HFF-Myc (cell line): Measurements from ENCODE around the gene SPRED2.

ENCODE experiments used
- DNase-seq: peaks from one replicate; pipeline ENCODE4 v3.0.0-alpha.2; 2011; ENCODE audit warnings: low read depth; ENCODE audit errors: extremely low read depth
- H3K4me3 ChIP-seq: replicated peaks from 2 replicates; pipeline ENCODE4 v1.5.1; 2011; ENCODE audit warnings: low read depth, mild to moderate bottlenecking, control low read depth, low read length
- CTCF ChIP-seq: IDR thresholded peaks from 2 replicates; pipeline ENCODE4 v1.5.1; 2012; ENCODE audit warnings: mild to moderate bottlenecking, low read depth, low read length, control low read depth; ENCODE audit errors: missing control alignments

Gene SPRED2

DNA sequence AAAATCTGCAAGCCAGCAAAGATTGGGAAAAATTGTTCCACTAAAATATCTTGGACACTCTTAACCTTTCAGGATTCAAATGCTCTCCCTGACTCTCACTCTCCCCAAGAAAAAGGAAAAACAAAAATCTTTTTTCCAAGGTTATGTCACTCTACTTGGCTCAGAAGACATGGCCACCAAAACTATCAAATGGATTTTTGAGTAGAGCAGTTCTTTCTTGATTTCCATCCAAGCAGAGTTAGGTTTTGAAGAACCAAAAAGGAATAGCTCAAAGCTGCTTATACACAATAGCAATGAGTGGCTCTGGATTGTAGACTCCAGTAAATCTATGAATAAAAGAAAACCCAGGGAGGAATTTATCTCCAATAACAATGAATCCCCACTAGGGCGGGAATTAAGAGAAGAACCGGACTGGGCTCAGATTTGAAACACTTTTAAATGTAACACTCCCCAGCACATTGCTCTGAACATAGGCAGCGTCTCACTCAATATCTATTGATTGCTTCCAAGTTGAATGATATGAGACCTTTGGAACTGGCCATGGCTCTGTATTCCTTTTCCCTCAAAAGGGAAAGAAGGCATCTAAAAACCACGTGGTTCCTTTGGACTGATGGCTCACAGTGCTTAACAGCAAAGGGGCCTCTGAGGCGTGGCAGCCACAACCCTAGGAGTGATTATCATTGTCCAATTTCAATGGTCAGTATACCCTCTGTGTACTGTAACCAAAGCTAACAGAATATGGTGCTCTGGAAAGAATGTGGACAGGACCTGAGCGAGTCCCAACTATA, 68.3 kb downstream of the SPRED2 start:
- no peak for DNase-seq
- TF ChIP-seq CTCF = no peak
- no peak overlapping the region for H3K4me3 ChIP-seq

DNA sequence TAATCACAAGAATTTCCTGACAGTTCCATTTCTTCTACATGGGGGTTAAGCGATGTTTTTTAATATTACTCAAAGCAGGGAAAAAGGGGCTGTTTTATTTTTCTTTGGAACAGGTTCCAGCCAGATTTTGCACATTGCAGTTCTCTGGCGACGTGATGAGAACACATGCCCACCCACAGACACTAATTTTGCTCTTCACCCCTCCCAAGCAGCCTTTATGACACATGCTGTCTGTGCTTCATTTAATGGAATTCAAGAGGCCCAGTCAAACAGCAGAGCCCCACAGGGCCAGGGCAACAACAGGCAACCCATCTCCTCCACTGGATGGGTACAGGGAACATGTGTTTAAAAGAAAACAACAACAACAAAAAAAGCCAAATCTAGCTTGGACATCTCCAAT, 70.8 kb downstream of the SPRED2 start:
- DNase-seq = no peak
- no peak for TF ChIP-seq CTCF
- no peak overlapping the region for H3K4me3 ChIP-seq

DNA sequence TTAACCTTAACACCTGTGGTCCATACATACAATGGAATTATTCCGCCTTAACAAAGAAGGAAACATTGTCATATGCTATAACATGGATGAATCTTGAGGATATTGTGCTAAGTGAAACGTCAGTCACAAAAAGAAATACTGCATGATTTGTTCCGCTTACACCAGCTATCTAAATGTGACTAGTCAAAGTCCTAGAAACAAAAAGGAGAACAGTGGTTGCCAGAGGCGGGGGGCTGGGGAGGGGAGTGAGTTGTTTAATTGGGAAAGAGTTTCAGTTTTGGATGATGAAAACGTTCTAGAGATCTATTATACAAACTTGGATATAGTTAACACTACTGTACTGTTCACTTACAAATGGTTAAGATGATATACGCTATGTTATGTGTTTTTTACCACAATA, 72.0 kb downstream of the SPRED2 start:
- no peak overlapping the region for H3K4me3 ChIP-seq
- TF ChIP-seq CTCF = no peak
- DNase-seq = no peak

DNA sequence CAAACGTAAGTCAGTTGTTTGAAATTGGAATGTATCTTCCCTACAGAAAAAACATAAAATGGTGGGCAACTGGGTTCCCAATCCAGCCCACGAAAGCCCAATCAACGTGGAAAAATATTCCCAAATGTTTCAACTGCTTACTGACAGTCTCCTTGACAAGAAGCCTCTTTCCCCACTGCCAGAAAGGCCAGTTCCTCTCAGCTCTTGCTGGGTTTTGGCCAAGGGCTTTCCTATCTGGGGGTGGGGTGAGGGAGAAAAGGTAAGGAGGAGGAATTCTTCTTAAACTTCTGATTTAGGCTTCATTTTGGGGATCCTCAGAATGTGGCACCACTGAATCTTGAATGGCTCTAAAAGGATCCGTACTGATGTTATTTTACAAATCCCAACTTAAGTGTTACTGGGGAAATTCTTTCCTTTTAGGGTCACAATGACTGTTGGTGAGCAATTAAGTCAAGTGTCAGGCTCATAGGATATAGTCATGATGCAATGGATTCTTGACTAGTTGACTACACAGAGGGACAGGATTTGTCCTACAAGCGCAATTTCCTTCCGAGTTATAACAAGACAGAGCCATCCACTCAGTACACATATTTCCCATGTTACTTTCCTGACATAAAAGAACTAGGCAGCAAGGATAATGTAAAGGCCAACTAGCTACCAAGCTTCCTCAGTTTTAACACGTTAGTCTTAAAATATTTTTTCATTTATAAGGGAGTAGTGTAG, 73.6 kb downstream of the SPRED2 start:
- TF ChIP-seq CTCF = no peak
- no peak for DNase-seq
- H3K4me3 ChIP-seq = no peak overlapping the region

DNA sequence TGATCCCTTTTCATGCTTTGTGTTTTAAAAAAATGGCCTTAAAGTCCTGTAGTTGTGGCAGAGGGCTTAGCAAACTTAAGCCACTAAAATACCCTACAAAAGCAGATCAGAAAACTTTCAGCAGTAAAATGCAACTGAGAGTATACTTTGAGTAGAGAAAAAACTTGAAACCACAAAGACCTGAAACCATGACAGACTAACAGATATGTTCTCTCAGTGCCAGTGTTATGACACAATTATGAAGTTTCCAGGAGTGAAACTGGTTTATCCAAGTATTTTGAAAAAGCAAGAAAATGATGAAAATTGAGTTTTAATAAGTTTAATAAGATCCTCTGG, 74.5 kb downstream of the SPRED2 start:
- no peak overlapping the region for H3K4me3 ChIP-seq
- DNase-seq = no peak

DNA sequence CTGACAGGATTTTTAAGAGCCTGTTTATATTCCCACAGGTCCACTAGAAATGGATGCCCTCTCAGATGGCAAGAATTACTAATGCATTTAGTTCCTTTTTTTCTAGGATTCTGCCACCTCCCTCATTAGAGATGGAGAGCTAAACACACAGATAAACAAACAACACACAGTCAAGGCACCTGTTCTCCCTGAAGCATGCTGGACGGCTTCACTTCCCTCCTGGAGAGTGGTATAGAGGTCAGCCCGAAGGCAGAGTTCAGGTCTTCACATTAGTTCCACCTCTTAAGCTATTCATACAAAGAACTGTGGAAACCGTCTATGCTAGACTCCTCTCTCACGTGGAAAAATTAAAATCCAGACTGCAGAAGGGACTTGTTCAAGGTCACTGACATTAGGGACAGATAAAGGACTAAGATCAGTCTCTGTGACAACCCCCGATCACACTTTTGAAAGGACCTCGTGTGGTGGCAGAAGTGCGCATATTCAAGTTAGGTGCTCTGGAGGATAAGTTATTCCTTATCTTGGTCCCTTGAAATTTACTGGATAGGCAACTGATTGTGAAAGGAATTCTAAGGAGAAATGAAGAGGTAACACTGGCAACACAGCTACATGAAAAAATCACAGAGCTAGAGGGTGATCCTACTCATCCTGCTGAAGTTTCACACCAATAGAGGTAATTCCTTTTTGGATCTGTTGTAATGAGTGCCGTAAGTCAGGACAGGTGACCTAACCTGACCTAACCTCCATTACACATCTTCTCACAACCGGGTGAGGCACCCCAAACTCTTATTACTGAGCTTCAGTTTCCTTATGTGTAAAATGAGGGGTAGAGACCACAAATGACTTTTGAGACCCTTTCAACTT, 75.1 kb downstream of the SPRED2 start:
- no peak for DNase-seq
- TF ChIP-seq CTCF = no peak
- no peak overlapping the region for H3K4me3 ChIP-seq

More for the DNA sequence above, 74.5 kb downstream of the SPRED2 start:
- TF ChIP-seq CTCF = no peak
